Urinary bladder (tissue), 4 donors: ENCODE data around the gene DCXR. TPM values are rescaled to one million over a fixed set of nuclear protein-coding genes. Genes with fewer than 3 reads are reported as not detected.

Experiments used
- DNase-seq: peaks from one replicate; pipeline ENCODE4 v3.0.0-alpha.2; 2015; ENCODE audit errors: extremely low spot score
- H3K27ac ChIP-seq: one replicate; pipeline ENCODE4 v1.5.1; 2013; ENCODE audit warnings: low read depth, mild to moderate bottlenecking, moderate library complexity
- H3K36me3 ChIP-seq: one replicate; pipeline ENCODE4 v1.6.1; 2013; ENCODE audit warnings: mild to moderate bottlenecking, moderate library complexity; ENCODE audit not compliant: insufficient read depth
- H3K4me1 ChIP-seq: one replicate; pipeline ENCODE4 v1.6.1; 2013; ENCODE audit warnings: mild to moderate bottlenecking, moderate library complexity; ENCODE audit not compliant: insufficient read depth
- H3K4me3 ChIP-seq: one replicate; pipeline ENCODE4 v1.5.1; 2013; ENCODE audit warnings: low read depth, low read length
- WGBS: extraction: QIAGEN DNeasy Blood & Tissue Kit; methylation state at CpG from one replicate; pipeline ENCODE4 v1.1.7; 2013; 5-methylcytosine and 5-hydroxymethylcytosine counted together
- polyA plus RNA-seq: library from polyadenylated mRNA; stranded (reverse); fragments of 200-250 nt; gene quantifications from one replicate; pipeline ENCODE4 v1.2.3, GENCODE V29; 2013
- total RNA-seq: library from RNA; depleted of rRNA; stranded (reverse); fragments of >200 nt; gene quantifications from one replicate; pipeline ENCODE4 v1.2.3, GENCODE V29; 2014
- donor health status: healthy with polysubstance abuse.
- donor health status: healthy.

DCXR gene
- total and polyA plus RNA-seq, 2 donors = 17.2 to 129 TPM

DNA sequence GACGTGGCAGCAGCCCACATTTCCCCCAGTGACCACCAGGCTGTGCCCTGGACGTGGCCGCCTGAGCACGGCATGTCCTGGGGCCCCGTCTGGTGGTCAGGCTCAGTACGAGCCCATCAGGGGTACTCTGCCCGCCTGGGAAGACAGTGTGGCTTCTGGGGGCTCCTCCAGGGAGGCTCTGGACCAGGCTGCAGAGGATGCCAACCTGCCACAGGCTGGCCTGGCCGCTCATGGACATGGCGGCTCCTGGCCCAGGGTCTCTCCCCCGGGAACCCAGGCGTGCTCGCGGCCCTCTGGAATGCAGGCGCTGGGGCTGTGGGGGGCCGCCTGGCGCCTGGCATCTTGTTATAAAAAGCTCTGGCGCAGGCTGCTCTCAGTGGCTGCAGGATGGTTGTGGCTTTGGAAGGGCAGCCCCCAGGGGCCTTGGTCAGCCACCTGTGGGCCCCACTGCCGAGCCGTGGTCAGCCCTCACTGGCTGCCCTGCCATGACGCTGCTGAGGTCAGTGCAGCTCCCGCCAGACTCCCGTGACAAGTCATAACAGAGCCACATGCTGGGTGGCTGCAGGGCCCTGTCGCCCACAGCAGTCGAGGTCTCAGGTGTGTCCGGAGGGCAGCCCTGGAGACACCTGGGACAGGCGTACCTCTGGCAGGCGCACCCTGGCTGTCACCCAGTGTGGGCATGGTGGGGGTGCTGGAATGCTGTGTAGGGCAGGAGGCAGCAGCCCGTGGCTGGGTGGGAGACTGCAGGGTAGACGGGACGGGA, 29.8 kb downstream of the DCXR start:
- DNase-seq = no peak
- 89% methylated on average over 30 of the region's 30 CpGs for WGBS
- Histone ChIP-seq H3K27ac (no peak overlapping the region), H3K36me3 (no peaks in the 10 kb centered on the region), H3K4me3 (no peak overlapping the region), H3K4me1 (no peaks in the 10 kb centered on the region)

DNA sequence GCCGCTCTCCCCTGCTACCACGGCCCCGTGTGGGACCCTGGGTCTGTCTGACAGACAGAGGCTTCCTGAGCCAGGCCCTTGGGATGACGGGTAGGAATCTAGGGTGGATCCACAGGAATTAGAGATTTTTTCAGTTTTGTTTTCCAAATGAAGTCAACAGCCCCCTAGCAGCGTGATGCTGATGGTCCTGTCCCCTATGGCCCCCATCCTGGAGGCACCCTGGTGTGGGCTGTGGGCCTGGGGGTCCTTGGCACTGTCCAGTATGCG, 30.3 kb downstream of the DCXR start:
- 80% methylated on average over 6 of the region's 6 CpGs for WGBS
- Histone ChIP-seq H3K4me1 (no peaks in the 10 kb centered on the region), H3K36me3 (no peaks in the 10 kb centered on the region), H3K27ac (no peak overlapping the region), H3K4me3 (no peak overlapping the region)
- no peak for DNase-seq

DNA sequence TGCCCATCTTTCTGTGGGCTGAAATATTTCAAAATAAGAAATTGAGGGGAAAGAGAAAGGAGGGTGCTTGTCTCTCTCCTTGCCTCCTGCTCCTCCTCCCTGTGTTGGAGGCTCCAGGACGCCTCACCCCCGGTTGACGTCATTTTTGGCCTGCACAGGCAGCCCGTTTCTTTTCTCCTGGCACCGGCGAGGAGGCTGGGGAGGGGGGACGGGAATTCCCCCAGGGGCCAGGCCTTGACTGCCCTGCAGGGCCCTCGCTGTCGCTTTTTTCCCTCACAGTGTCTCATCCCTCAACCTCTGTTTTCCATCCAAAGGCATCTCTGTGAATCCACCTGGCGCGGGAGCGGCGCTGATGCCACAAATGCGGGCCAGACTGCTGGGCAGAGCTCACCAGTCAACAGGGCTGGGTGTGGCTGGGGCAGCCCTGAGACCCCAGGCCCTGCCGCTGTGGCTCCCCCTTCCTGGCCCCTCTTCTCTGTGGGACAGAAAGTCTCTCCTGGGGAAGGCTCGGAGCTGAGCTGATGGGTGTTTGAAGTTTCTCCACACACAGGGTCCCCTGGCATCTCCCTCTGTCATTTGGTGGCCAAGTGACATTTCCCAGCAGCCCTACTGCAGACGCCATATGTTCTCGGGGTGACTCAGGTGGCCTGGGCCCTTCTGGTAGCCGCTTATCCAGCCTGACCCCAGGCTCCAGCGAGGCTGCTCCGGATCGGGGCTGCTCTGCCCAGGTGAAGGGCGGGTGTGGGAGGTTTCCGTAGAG, 30.8 kb downstream of the DCXR start:
- no peak for DNase-seq
- 53% methylated on average over 24 of the region's 24 CpGs for WGBS
- H3K4me1 ChIP-seq = no peaks in the 10 kb centered on the region
- H3K27ac ChIP-seq = no peak overlapping the region
- H3K36me3 ChIP-seq = no peaks in the 10 kb centered on the region
- no peak overlapping the region for H3K4me3 ChIP-seq

DNA sequence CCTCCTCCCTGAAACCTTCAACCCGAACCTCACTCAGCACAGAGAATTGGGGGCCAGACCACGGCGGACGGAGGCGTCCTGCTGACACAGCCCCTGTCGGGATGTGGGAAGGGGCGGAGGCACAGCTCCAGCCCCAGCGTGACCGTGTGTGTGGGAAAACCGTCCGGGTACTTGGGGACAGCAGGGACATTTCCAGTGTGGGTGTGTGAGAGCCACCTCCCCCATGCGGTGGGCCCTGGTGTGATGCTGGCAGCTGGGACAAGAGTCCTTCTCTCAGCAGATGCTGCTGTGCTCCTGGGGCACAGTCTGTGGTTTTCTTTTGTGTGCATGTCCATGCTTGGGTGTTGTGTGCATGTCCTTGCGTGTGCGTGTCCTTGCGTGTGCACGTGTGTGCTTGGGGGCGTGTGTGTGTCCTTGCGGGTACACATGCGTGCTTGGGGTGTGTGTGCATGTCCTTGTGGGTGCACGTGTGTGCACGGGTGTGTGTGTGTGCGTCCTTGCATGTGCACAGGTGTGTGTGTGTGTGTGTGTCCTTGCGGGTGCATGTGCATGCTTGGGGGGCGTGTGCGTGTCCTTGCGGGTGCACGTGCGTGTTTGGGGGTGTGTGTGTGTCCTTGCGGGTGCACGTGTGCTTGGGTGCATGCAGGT, 31.7 kb downstream of the DCXR start:
- Histone ChIP-seq H3K4me3 (no peak overlapping the region), H3K36me3 (no peaks in the 10 kb centered on the region), H3K4me1 (no peaks in the 10 kb centered on the region), H3K27ac (no peak overlapping the region)
- WGBS = 85% methylated on average over 30 of the region's 30 CpGs
- DNase-seq = no peak

DNA sequence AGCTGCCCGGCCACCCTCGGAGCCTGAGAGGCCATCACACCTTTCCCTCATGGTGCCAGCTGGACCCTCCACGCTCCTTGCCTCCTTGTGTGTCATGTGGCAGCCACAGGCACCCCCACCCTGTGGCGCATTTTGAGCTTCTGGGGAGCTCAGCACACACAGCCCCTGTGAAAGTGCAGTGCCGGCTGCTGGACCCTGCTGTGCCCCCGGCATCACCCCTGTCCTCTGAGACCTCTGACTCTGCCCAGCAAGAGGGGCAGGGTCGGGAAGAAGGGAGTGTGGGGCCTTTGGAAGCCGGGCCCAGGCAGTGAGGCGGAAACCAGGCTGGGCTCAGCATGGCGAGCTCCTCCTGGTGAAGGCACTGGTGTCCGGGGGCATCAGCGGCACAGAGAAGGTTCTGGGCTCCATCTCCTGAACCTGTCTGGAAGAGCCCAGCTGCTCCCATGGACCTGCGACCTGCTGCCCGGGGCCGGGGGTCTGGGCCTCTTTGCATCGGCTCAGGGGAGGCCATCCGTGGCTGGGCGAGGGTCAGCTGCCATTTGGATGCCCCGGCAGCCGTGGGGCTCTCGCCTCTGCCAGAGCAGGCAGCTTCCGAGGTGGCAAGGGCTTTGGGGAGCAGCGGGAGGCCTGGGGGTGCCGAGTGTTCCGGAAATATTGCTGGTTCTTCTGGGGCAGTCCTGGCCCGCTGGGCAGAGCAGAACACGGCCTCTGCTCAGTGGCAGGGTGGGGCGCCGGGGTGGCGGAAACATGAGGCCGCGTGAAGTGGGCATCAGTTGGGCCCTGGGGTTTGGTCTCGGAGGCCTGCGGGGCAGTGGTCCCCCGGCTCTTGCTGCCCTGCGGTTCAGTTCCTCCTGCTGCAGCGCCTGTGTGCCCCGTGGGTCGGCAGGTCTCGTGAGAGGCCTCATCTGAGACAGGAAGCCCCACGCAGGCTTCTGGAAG, 32.7 kb downstream of the DCXR start:
- H3K4me1 ChIP-seq = no peaks in the 10 kb centered on the region
- no peak for DNase-seq
- WGBS = 91% methylated on average over 41 of the region's 41 CpGs
- H3K27ac ChIP-seq = peak overlapping the region; percentile 0
- no peak overlapping the region for H3K4me3 ChIP-seq
- H3K36me3 ChIP-seq = no peaks in the 10 kb centered on the region

DNA sequence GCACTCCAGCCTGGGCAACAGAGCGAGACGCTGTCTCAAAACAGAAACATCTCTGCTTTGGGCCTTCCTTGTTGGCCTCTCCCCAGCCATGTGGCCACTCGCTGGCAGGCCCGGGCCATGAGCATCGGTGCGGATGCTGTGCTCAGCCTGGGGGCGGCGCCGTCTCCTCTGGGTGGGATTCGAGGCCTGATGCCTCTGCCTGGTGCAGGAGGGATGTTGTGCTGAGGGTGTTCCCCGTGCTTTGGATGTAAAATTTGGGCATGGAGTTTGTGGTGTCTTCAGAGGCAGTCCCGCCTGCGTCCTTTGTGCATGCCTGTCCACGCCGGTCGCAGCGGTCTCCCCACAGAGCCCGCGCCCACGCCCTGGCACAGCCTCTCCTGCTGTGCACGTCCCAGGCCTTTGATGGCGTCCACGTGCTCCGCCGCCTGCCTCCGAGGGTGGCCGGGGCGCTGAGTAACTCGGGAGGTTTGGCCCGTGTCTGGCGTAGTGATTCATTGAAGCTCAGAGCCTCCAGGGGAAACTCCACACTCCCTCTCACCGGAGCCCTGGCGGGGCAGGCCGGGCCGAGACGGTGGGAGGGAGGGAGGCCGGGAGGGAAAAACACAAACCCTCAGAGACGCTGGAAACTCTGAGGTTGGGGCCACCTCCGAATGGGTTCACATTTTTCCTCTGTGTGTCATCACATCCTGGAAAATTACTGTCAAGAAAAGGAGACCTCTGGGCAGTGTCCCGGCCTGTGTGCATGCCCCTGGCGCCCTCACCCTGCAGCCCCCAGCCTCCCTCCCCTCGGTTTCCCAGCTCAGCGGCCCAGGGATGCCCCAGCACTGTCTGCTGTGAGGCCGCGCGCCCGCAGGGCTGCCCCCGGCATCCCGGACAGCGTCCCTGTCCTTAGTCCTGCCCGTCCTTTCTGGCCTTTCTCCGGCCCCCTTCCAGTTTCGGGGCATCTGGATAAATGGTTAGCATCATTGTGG, 33.8 kb downstream of the DCXR start:
- DNase-seq = no peak
- Histone ChIP-seq H3K36me3 (no peaks in the 10 kb centered on the region), H3K4me1 (no peaks in the 10 kb centered on the region), H3K27ac (peak overlapping the region; percentile 0), H3K4me3 (no peak overlapping the region)
- 53% methylated on average over 53 of the region's 53 CpGs for WGBS

DNA sequence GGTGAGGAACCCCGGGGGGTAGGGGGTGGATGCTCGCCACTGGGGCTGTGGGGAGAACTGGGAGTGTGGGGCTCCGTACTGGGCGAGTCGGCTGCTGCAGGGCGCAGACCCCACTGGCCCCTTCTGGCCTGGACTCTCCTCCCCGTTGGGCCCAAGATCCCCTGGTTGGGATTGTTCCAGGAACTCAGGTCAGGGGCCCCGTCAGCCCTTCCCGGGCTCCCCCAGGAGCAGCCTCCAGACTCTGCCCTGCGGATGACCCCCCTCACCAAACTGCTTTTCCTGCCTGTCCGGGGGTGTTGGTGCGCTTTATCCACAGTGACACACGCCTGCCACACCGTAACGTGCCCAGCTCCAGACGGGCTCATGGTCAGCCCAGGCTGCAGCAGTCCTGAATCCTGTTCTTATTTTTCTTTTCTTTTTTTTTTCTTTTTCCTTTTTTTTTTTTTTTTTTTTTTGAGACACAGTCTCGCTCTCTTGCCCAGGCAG, 35.9 kb downstream of the DCXR start:
- no peaks in the 10 kb centered on the region for H3K4me1 ChIP-seq
- peaks cover 2% of the 10 kb centered on the region for H3K36me3 ChIP-seq
- no peak for DNase-seq
- no peak overlapping the region for H3K27ac ChIP-seq
- 85% methylated on average over 17 of the region's 17 CpGs for WGBS
- no peak overlapping the region for H3K4me3 ChIP-seq

DNA sequence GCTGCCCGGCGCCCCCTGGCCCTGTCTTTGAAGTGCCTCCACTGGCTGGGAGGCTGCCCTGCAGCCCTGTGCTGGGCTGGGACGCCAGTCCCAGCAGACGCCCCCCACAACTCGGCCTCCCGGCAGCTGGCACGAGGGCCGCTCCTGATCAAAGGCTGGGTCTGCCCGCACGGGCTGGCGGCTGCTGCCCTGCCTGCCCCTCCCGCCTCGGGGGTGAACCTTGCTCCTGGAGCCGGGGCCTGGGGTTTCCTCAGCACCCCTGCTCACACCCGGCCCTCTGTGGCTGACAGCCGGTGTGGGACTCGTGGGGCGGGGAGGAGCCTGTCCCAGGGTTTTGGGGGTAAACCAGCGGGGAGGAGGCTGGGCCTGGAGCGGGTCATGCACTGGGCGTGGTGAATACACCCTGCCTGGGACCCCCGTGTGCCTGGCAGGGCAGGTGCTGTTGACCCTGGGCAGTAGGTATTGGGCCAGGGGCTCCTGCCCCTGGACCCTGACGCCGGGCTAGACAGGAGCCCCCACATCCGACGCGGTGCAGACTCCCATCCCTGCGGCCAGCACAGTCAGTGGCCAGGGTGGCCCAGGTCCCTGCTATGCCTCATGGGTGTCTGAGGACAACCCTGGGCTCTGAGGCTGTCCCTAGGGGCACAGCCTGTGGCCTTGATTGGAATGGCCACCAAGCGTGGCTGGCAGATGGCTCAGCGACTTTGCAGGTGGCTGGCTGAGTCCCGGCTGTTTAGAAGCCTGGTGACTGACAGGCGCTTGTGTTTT, 36.5 kb downstream of the DCXR start:
- 87% methylated on average over 32 of the region's 32 CpGs for WGBS
- DNase-seq = no peak
- Histone ChIP-seq H3K4me1 (no peaks in the 10 kb centered on the region), H3K27ac (no peak overlapping the region), H3K36me3 (peaks cover 2% of the 10 kb centered on the region), H3K4me3 (no peak overlapping the region)

DNA sequence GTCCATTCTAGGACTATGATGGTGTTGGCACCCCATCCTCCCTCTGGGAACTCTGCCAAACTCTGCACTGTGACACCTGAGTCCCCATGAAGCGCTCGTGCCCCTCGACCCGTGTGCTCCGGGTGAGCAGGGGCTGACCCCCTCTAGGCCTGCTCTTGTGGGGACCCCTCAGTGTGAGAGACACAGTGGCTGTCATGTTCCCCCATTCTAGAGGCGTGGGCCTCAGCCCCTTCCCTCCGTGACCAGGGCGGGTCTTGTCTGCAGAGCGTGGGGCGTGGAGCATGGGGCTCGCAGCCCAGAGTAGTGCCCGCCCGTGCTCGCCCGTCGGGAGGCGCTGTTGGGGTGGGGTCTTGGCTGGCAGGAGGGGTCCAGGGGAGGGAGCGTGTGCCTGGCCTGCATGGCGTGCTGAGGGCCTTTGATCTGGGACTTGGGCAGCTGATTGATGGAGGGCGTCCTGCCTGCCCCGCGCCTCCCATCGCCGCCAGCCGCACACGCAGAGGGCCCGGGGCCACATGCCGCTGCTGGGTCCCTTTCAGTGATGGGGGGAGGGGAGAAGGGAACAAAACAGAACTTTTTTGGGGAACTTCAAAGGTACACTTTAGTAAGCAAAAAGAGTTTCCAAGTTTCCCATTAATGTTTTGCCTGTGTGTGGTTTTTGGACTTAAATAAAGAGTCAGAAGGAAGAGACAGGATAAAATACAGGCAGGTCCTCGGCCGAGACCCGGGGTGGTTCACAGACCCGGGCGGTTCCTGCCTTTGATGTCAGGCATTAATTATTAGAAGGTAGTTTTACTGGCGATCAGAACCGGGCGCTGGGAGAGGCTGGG, 37.3 kb downstream of the DCXR start:
- Histone ChIP-seq H3K27ac (no peak overlapping the region), H3K4me3 (no peak overlapping the region), H3K4me1 (no peaks in the 10 kb centered on the region), H3K36me3 (peaks cover 2% of the 10 kb centered on the region)
- no peak for DNase-seq
- 84% methylated on average over 36 of the region's 36 CpGs for WGBS

DNA sequence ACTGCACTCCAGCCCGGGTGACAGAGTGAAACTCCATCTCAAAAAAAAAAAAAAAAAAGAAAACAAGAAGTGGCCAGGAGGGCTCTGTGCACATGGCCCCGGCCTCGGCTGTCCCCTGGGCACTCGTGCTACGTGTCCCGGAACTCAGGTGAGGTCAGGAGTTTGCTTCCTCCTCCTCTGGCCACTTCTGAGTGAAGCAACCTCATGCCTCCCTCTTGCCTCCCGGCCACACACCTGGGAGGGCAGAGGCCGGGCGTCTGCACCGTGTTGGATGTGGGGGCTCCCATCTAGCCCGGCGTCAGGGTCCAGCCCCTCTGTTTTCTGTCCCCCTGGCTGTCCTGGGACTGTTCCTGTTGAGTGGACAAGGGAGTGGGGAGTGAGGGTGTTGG, 37.9 kb downstream of the DCXR start:
- Histone ChIP-seq H3K27ac (no peak overlapping the region), H3K4me1 (no peaks in the 10 kb centered on the region), H3K4me3 (no peak overlapping the region), H3K36me3 (peaks cover 2% of the 10 kb centered on the region)
- DNase-seq = no peak
- WGBS = 94% methylated on average over 12 of the region's 12 CpGs

DNA sequence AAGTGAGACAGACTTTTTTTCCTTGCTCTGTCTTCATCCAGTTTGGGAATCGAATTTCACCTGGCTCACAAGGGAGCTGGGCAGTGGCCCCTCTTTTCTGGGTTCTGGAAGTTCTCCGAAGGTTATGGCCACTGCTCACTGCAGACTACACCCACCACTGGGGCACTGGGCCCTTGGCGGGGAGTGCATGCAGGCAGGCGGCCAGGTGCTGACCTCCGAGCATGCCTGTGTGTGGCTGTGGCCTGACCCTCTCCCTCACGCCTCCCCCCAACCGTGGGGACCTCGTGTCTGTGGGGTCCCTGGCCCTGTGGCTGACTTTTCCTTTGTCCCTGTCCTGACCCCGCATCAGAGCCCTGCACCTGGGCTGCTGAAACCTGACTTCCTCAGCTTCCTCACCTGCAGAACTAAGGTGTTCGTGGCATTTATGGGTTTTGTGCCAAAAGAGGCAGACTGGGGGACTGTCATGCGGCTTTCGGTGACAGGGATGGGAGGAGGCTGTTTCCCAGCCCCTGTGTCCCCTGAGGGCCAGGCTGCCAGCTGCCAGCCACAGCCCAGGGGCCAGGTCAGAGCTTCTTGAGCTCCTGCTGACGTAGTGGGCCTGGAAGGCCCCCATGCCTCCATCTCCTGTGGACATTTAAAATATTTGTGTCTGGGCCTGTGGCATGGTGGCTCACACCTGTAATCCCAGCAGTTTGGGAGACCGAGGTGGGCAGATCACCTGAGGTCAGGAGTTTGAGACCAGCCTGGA, 38.6 kb downstream of the DCXR start:
- WGBS = 89% methylated on average over 14 of the region's 14 CpGs
- no peak for DNase-seq

More for the DNA sequence above, 38.6 kb downstream of the DCXR start:
- Histone ChIP-seq H3K27ac (no peak overlapping the region), H3K4me3 (no peak overlapping the region), H3K36me3 (peaks cover 2% of the 10 kb centered on the region), H3K4me1 (no peaks in the 10 kb centered on the region)
